Thyroid gland (tissue), 4 donors: ENCODE measurements around the gene HLCS. TPM values are rescaled to one million over a fixed set of nuclear protein-coding genes. Genes with fewer than 3 reads are reported as not detected.

Experiments
- DNase-seq, 2 donors: peaks; one replicate each; pipeline ENCODE4 v3.0.0-alpha.2; 2019
- H3K27ac ChIP-seq, 3 donors: fragments of 200-600 bp; sonication (generic); 1 replicate in 2 of 3; 2 replicates in 1 of 3; pipeline ENCODE4 v1.5.1; 2016 to 2019; ENCODE audit warnings: mild to moderate bottlenecking in 1 of 3, moderate library complexity in 1 of 3
- H3K27me3 ChIP-seq: fragments of 200-600 bp; sonication (generic); one replicate; pipeline ENCODE4 v1.5.1; 2019
- H3K36me3 ChIP-seq, 2 donors: fragments of 200-600 bp; sonication (generic); one replicate each; pipeline ENCODE4 v1.5.1; 2016 to 2019
- H3K4me1 ChIP-seq, 2 donors: fragments of 200-600 bp; sonication (generic); one replicate each; pipeline ENCODE4 v1.5.1; 2017 to 2019
- H3K4me3 ChIP-seq, 3 donors: fragments of 200-600 bp; sonication (generic); replicated peaks in 1 of 3; 1 replicate in 2 of 3; 2 replicates in 1 of 3; pipeline ENCODE4 v1.5.1; 2016; ENCODE audit warnings: mild to moderate bottlenecking in 1 of 3
- H3K9me3 ChIP-seq: fragments of 200-600 bp; sonication (generic); one replicate; pipeline ENCODE4 v1.5.1; 2017
- POLR2A ChIP-seq, 2 donors: fragments of 450-650 bp; IDR thresholded peaks; one replicate each; pipeline ENCODE4 v1.6.1; 2017; ENCODE audit warnings: antibody characterized with exemption in 2 of 2, mild to moderate bottlenecking in 2 of 2, moderate library complexity in 1 of 2
- WGBS, 2 donors: methylation state at CpG; one replicate each; pipeline ENCODE4 v1.1.5; 2017; 5-methylcytosine and 5-hydroxymethylcytosine counted together
- intact Hi-C: fragments of 100-400 bp; cut with DNase I; formaldehyde crosslinking; loops from one replicate; pipeline ENCODE4 v1.15.1; 2023
- total RNA-seq, 4 donors: library from RNA; depleted of rRNA; stranded (reverse); fragments of >200 nt; gene quantifications; one replicate each; pipeline ENCODE4 v1.2.3, GENCODE V29; 2016
- TF ChIP-seq, protein P1 (sequence below), 6 experiments: fragments of 200-600 bp in 3 of 6; fragments of 450-650 bp in 3 of 6; sonication (generic) in 3 of 6; IDR thresholded peaks; one replicate each; pipeline ENCODE4 v1.5.1; 2016 to 2019; ENCODE audit warnings: antibody characterized with exemption in 6 of 6, mild to moderate bottlenecking in 2 of 6, inconsistent platforms in 1 of 6, moderate library complexity in 1 of 6

The HLCS gene
- total RNA-seq, 4 donors from 2014 or later, result 34.2 to 70.7 (median 43.4) TPM

DNA sequence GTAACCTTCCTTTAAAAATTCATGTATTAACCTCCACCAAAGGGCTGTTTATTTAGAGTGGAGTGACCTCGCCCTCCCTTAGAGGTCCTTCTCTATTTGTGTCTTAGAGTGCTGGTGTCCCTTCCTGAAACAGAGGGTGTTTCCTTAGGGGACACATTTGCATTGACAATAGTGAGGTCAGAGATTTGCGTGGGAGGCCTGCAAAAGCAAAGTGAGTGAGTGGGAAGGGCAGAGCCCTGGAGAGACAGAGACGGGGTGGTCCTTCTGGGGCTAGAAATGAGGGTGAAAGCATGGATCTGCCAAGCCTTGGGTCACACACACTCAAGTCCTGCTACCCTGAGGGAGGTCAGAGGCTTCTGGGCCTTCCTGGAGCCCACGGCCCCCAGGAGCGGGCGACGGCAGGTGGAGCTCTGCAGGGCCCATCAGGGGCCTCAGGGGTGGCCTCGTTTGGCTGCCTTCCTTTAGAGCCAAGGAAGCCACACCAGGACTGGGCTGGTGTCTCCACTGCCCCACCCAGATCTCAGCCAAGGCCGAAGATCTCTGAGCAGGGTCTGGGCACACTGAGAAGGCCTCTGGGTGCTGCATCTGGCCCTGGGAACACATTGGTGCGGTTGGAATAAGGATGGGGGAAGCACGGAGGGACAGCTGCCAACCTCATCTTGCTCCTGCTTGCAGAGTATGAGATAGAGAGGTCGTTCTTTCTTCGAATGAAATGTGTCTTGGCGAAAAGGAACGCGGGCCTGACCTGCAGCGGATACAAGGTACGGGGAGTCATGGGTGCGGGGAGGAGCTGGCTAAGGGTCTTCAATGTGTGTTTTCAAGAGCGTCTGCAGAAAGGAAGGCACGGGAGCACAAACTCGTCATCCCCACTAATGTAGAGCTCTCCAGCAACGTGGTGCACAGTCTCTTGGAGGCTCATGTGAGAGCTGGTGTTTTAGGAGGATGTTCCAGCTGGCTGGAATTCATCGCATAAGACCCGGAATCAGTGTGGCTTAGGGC is 243.8 kb downstream of the HLCS start:
- Histone ChIP-seq H3K27ac (no peak overlapping the region), H3K27me3 (no peaks in the 10 kb centered on the region), H3K36me3 (no peaks in the 10 kb centered on the region), H3K9me3 (no peaks in the 10 kb centered on the region), H3K4me1 (no peaks in the 10 kb centered on the region), H3K4me3 (no peak overlapping the region)
- intact Hi-C loops, result no loop called here
- 83% methylated on average over 22 to 25 of the region's 25 CpGs for WGBS, 2 donors
- no peak for DNase-seq
- TF ChIP-seq POLR2A (IDR thresholded peaks at IDR 0.05), result no peak
- TF ChIP-seq, protein P1, sequence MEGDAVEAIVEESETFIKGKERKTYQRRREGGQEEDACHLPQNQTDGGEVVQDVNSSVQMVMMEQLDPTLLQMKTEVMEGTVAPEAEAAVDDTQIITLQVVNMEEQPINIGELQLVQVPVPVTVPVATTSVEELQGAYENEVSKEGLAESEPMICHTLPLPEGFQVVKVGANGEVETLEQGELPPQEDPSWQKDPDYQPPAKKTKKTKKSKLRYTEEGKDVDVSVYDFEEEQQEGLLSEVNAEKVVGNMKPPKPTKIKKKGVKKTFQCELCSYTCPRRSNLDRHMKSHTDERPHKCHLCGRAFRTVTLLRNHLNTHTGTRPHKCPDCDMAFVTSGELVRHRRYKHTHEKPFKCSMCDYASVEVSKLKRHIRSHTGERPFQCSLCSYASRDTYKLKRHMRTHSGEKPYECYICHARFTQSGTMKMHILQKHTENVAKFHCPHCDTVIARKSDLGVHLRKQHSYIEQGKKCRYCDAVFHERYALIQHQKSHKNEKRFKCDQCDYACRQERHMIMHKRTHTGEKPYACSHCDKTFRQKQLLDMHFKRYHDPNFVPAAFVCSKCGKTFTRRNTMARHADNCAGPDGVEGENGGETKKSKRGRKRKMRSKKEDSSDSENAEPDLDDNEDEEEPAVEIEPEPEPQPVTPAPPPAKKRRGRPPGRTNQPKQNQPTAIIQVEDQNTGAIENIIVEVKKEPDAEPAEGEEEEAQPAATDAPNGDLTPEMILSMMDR (IDR thresholded peaks at IDR 0.05), result no peak

DNA sequence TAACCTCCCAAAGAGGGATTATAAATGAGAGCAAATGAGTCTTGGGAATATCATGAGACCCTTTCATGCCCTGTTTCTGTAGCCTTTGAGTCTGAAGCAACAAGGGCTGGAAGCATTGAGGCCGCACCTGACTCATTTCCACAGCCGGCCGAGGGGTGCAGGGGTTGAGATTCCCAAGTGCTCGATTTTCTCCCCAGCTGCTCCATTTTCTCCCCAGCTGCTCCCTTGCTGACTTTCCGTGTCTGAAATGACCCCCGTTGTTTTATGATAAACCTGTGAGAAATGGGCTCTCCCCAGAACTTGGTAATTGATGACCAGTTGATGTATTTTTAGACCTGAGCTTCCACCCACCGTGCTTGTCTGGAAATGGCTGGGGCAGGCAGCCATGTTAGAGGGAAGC is 244.7 kb downstream of the HLCS start:
- TF ChIP-seq, protein P1 (IDR thresholded peaks at IDR 0.05), result no peak
- no peak for TF ChIP-seq POLR2A (IDR thresholded peaks at IDR 0.05)
- Histone ChIP-seq H3K36me3 (no peaks in the 10 kb centered on the region), H3K27ac (no peak overlapping the region), H3K4me3 (no peak overlapping the region), H3K4me1 (no peaks in the 10 kb centered on the region), H3K27me3 (no peaks in the 10 kb centered on the region), H3K9me3 (no peaks in the 10 kb centered on the region)
- WGBS, 2 donors, result 90 to 94% methylated on average over 7 of the region's 7 CpGs
- intact Hi-C loops, result no loop called here
- no peak for DNase-seq

DNA sequence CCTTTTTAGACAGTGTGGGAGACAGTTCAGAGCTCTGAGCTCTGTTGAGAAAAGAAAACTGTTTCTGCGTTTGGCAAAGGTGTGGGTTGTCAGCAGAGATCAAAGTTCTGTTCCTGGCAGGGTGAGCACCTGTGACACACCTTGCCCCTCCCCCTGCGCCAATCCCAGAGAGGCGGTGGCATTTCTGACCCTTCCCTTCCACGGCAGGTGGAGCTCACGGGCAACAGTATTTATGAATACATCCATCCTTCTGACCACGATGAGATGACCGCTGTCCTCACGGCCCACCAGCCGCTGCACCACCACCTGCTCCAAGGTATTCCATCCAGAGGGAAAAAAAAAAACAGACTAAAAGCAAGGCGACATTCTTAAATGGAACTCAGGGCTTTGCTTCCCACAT is 246.9 kb downstream of the HLCS start:
- TF ChIP-seq, protein P1 (IDR thresholded peaks at IDR 0.05), result no peak
- no peak for TF ChIP-seq POLR2A (IDR thresholded peaks at IDR 0.05)
- no peak overlapping the region for H3K4me3 ChIP-seq
- H3K36me3 ChIP-seq, result no peaks in the 10 kb centered on the region
- intact Hi-C loops, result no loop called here
- no peaks in the 10 kb centered on the region for H3K4me1 ChIP-seq
- no peak overlapping the region for H3K27ac ChIP-seq
- H3K27me3 ChIP-seq, result peaks cover 4% of the 10 kb centered on the region
- no peaks in the 10 kb centered on the region for H3K9me3 ChIP-seq
- WGBS, 2 donors, result 80 to 90% methylated on average over 10 of the region's 10 CpGs
- no peak for DNase-seq

DNA sequence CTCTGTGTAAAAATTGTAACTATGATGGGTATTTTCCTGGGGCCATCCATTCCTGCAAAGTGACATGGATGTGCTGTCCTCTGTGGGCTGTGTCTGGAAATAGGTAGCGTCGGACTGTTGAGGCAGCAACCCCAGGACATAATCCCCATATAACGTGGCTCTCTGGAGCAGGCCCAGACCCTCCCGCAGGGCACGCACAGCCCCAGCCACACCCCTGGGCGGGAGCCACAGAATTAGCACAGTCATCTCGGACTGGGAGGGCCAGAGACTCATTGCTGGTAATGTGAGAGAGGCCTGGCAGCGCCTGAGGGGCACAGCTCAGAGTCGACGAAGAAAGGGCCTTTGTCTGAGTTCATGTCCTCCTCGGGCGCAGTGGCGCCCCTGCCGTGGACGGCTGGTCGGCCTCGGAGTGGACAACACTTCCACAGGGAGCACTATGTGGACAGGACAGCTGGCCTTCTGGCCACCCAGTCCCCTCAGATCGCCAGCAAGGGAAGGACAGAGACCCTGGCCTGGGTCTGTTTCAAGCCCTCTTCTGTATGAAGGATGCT is 247.4 kb downstream of the HLCS start:
- 76 to 89% methylated on average over 11 to 17 of the region's 18 CpGs for WGBS, 2 donors
- Histone ChIP-seq H3K9me3 (no peaks in the 10 kb centered on the region), H3K36me3 (no peaks in the 10 kb centered on the region), H3K27me3 (peaks cover 4% of the 10 kb centered on the region), H3K4me3 (no peak overlapping the region), H3K27ac (no peak overlapping the region), H3K4me1 (no peaks in the 10 kb centered on the region)
- intact Hi-C loops, result no loop called here
- TF ChIP-seq, protein P1 (IDR thresholded peaks at IDR 0.05), result no peak
- no peak for TF ChIP-seq POLR2A (IDR thresholded peaks at IDR 0.05)
- no peak for DNase-seq

DNA sequence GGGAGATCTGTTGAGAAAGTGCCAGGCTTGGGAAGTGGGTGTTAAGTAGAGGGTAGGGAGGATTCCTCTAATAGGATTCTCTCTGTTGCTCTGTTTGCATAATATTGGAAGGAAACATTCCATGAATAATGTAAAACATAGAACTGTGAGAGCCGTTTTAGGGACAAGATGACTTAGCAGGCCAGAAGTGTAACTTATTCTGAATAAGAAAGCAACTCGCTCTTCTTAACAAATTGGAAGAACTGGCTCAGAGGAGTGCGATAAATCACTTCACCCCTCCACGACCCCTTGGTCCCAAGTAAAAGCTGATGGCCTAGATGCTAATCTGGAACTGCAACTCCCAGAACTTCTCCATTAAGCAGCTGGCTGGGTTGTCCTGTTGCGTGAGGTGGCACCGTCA is 248.5 kb downstream of the HLCS start:
- no peaks in the 10 kb centered on the region for H3K9me3 ChIP-seq
- DNase-seq, result no peak
- intact Hi-C loops, result no loop called here
- peaks cover 4% of the 10 kb centered on the region for H3K27me3 ChIP-seq
- WGBS, 2 donors, result 83 to 85% methylated on average over 6 of the region's 6 CpGs
- H3K36me3 ChIP-seq, result no peaks in the 10 kb centered on the region
- H3K4me3 ChIP-seq, result no peak overlapping the region
- TF ChIP-seq POLR2A (IDR thresholded peaks at IDR 0.05), result no peak
- TF ChIP-seq, protein P1 (IDR thresholded peaks at IDR 0.05), result no peak
- no peak overlapping the region for H3K27ac ChIP-seq
- no peaks in the 10 kb centered on the region for H3K4me1 ChIP-seq
